Glutamatergic neuron (in vitro differentiated cells): Measurements from ENCODE around the gene ARHGEF39. TPM values are rescaled to one million over a fixed set of nuclear protein-coding genes. Genes with fewer than 3 reads are reported as not detected.
"Not testable (repeated sequence)": the region's sequence is repeated elsewhere in the genome, so short reads cannot be mapped to it uniquely, and the experiment has no call there.

ENCODE experiments used
- DNase-seq: peaks from one replicate; pipeline ENCODE4 v3.0.0; 2022
- H3K27ac Mint-ChIP-seq: one replicate; pipeline ENCODE4 v1.8.0; 2020; ENCODE audit warnings: mild to moderate bottlenecking, mixed read lengths, inconsistent platforms; ENCODE audit not compliant: unreplicated experiment
- H3K27me3 Mint-ChIP-seq: one replicate; pipeline ENCODE4 v1.8.0; 2020; ENCODE audit warnings: mild to moderate bottlenecking, moderate library complexity, mixed read lengths, inconsistent platforms; ENCODE audit not compliant: unreplicated experiment
- H3K36me3 Mint-ChIP-seq: one replicate; pipeline ENCODE4 v1.8.0; 2020; ENCODE audit warnings: mild to moderate bottlenecking, mixed read lengths, inconsistent platforms; ENCODE audit not compliant: unreplicated experiment
- H3K4me1 Mint-ChIP-seq: one replicate; pipeline ENCODE4 v1.8.0; 2020; ENCODE audit warnings: mild to moderate bottlenecking, low read depth, mixed read lengths, inconsistent platforms; ENCODE audit not compliant: unreplicated experiment
- H3K4me3 Mint-ChIP-seq: one replicate; pipeline ENCODE4 v1.8.0; 2020; ENCODE audit warnings: mild to moderate bottlenecking, mixed read lengths, inconsistent platforms; ENCODE audit not compliant: unreplicated experiment
- H3K9me3 Mint-ChIP-seq: one replicate; pipeline ENCODE4 v1.8.0; 2020; ENCODE audit warnings: mild to moderate bottlenecking, moderate library complexity, mixed read lengths, inconsistent platforms; ENCODE audit not compliant: unreplicated experiment
- CTCF ChIP-seq: fragments of 200-600 bp; sonication (generic); IDR thresholded peaks from one replicate; pipeline ENCODE4 v1.5.0; 2021; ENCODE audit not compliant: partially characterized antibody, unreplicated experiment
- total RNA-seq: library from RNA; stranded (reverse); fragmentation: NEBNext Ultra II Directional; extraction: Animal tissue kit (Norgen Biotek cat#: 25700); gene quantifications from one replicate; pipeline ENCODE4 v1.2.1, GENCODE V29; 2021; ENCODE audit not compliant: unreplicated experiment

The ARHGEF39 gene
- total RNA-seq, 1 donor from 2014 or later, result 2.6 TPM

- no peak for TF ChIP-seq CTCF
- no peak for DNase-seq
- Mint-ChIP-seq H3K9me3 (peaks cover 17% of the 10 kb centered on the region), H3K27ac (no peak overlapping the region), H3K4me3 (no peak overlapping the region), H3K4me1 (peaks cover 27% of the 10 kb centered on the region), H3K27me3 (peaks cover 26% of the 10 kb centered on the region), H3K36me3 (peaks cover 5% of the 10 kb centered on the region)
Measured at GRCh38 chr9:35649431-35650340, 15.3 kb downstream of the ARHGEF39 start.

GRCh38 chr9:35646533-35647265 lies 18.3 kb downstream of the ARHGEF39 start:
- TF ChIP-seq CTCF, result peak; percentile 93
- peak; percentile 96 for DNase-seq
- peaks cover 5% of the 10 kb centered on the region for H3K36me3 Mint-ChIP-seq
- H3K27ac Mint-ChIP-seq, result peak overlapping the region; percentile 95
- peaks cover 24% of the 10 kb centered on the region for H3K27me3 Mint-ChIP-seq
- H3K4me3 Mint-ChIP-seq, result peak overlapping the region; percentile 100
- H3K4me1 Mint-ChIP-seq, result peaks cover 27% of the 10 kb centered on the region
- H3K9me3 Mint-ChIP-seq, result peaks cover 17% of the 10 kb centered on the region

GRCh38 chr9:35646153-35646532 lies 18.9 kb downstream of the ARHGEF39 start:
- Mint-ChIP-seq H3K4me1 (peaks cover 24% of the 10 kb centered on the region), H3K27me3 (peaks cover 19% of the 10 kb centered on the region), H3K36me3 (peaks cover 5% of the 10 kb centered on the region), H3K27ac (peak overlapping the region; percentile 95), H3K9me3 (peaks cover 17% of the 10 kb centered on the region), H3K4me3 (peak overlapping the region; percentile 100)
- no peak for DNase-seq
- no peak for TF ChIP-seq CTCF

GRCh38 chr9:35645736-35646135 lies 19.3 kb downstream of the ARHGEF39 start:
- DNase-seq, H3K36me3 Mint-ChIP-seq: not testable (repeated sequence)
- Mint-ChIP-seq H3K27me3 (peaks cover 18% of the 10 kb centered on the region), H3K27ac (peak overlapping the region; percentile 95), H3K4me1 (peaks cover 22% of the 10 kb centered on the region), H3K9me3 (peaks cover 17% of the 10 kb centered on the region), H3K4me3 (peak overlapping the region; percentile 100)

- DNase-seq, result no peak
- Mint-ChIP-seq H3K4me1 (peaks cover 11% of the 10 kb centered on the region), H3K27ac (no peak overlapping the region), H3K4me3 (no peak overlapping the region), H3K36me3 (peaks cover 10% of the 10 kb centered on the region), H3K9me3 (peaks cover 13% of the 10 kb centered on the region), H3K27me3 (peaks cover 13% of the 10 kb centered on the region)
- TF ChIP-seq CTCF, result no peak
Measured at GRCh38 chr9:35643046-35643445, 21.9 kb downstream of the ARHGEF39 start.

- DNase-seq, H3K4me3 Mint-ChIP-seq, H3K4me1 Mint-ChIP-seq, H3K27ac Mint-ChIP-seq, H3K9me3 Mint-ChIP-seq, H3K27me3 Mint-ChIP-seq: not testable (repeated sequence)
- peaks cover 19% of the 10 kb centered on the region for H3K36me3 Mint-ChIP-seq
Measured at GRCh38 chr9:35641478-35641877, 23.5 kb downstream of the ARHGEF39 start.

GRCh38 chr9:35640431-35640830 lies 24.6 kb downstream of the ARHGEF39 start:
- peaks cover 19% of the 10 kb centered on the region for H3K36me3 Mint-ChIP-seq
- not testable (repeated sequence) for H3K27me3 Mint-ChIP-seq, H3K27ac Mint-ChIP-seq, H3K9me3 Mint-ChIP-seq, H3K4me3 Mint-ChIP-seq, DNase-seq, H3K4me1 Mint-ChIP-seq
